ENCODE measurements around the gene GRAMD2A.

- TF ChIP-seq, protein P1, sequence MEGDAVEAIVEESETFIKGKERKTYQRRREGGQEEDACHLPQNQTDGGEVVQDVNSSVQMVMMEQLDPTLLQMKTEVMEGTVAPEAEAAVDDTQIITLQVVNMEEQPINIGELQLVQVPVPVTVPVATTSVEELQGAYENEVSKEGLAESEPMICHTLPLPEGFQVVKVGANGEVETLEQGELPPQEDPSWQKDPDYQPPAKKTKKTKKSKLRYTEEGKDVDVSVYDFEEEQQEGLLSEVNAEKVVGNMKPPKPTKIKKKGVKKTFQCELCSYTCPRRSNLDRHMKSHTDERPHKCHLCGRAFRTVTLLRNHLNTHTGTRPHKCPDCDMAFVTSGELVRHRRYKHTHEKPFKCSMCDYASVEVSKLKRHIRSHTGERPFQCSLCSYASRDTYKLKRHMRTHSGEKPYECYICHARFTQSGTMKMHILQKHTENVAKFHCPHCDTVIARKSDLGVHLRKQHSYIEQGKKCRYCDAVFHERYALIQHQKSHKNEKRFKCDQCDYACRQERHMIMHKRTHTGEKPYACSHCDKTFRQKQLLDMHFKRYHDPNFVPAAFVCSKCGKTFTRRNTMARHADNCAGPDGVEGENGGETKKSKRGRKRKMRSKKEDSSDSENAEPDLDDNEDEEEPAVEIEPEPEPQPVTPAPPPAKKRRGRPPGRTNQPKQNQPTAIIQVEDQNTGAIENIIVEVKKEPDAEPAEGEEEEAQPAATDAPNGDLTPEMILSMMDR (IDR thresholded peaks at IDR 0.05) = no peak
- no peak for TF ChIP-seq POLR2A (IDR thresholded peaks at IDR 0.05)
- no peak for TF ChIP-seq POLR2AphosphoS5 (IDR thresholded peaks at IDR 0.05)
These were observed 22.9 kb downstream of the GRAMD2A start for GRCh38 chr15:72174551-72175165.

Data from upper lobe of left lung (tissue), 4 donors.